Tibial artery (tissue), 4 donors: ENCODE results near the gene MST1.

Experiments used
- DNase-seq, 2 donors: peaks; one replicate each; pipeline ENCODE4 v3.0.0-alpha.2; 2019
- H3K27ac ChIP-seq, 2 donors: fragments of 200-600 bp; sonication (generic) in 1 of 2; 1 replicate in 1 of 2; 2 replicates in 1 of 2; pipeline ENCODE4 v1.5.1; 2018 to 2019; ENCODE audit warnings: mild to moderate bottlenecking in 1 of 2
- H3K27me3 ChIP-seq, 2 donors: fragments of 200-600 bp; sonication (generic) in 1 of 2; one replicate each; pipeline versions ENCODE4 v1.5.1 to v1.6.0; 2016 to 2019
- H3K36me3 ChIP-seq, 3 donors: fragments of 200-600 bp; sonication (generic) in 2 of 3; one replicate each; pipeline ENCODE4 v1.5.1; 2016 to 2019; ENCODE audit warnings: mild to moderate bottlenecking in 2 of 3
- H3K4me1 ChIP-seq, 4 donors: fragments of 200-600 bp; sonication (generic) in 2 of 4; 1 replicate in 3 of 4; 2 replicates in 1 of 4; pipeline ENCODE4 v1.5.1; 2016 to 2019
- H3K4me3 ChIP-seq, 2 donors: fragments of 200-600 bp; sonication (generic) in 1 of 2; 1 replicate in 1 of 2; 2 replicates in 1 of 2; pipeline ENCODE4 v1.5.1; 2018 to 2019; ENCODE audit warnings: mild to moderate bottlenecking in 2 of 2
- H3K9me3 ChIP-seq, 3 donors: fragments of 200-600 bp; sonication (generic) in 1 of 3; one replicate each; pipeline ENCODE4 v1.5.1; 2016 to 2019
- intact Hi-C: fragments of 100-400 bp; cut with DNase I; formaldehyde crosslinking; loops from one replicate; pipeline ENCODE4 v1.15.0; 2023; ENCODE audit warnings: low total_unique reads
- TF ChIP-seq, protein P1 (sequence below), 2 experiments: fragments of 200-600 bp in 1 of 2; fragments of 450-650 bp in 1 of 2; IDR thresholded peaks; one replicate each; pipeline ENCODE4 v1.5.1; 2017 to 2019; ENCODE audit warnings: antibody characterized with exemption in 2 of 2, mild to moderate bottlenecking in 1 of 2, moderate library complexity in 1 of 2

Gene MST1

GRCh38 chr3:49641921-49642707, 47.2 kb downstream of the MST1 start:
- DNase-seq: no peak
- Histone ChIP-seq H3K27ac (no peak overlapping the region), H3K4me3 (no peak overlapping the region), H3K4me1 (peaks cover 0 to 33% (median 6%) of the 10 kb centered on the region in 4 donors), H3K9me3 (no peaks in the 10 kb centered on the region), H3K27me3 (no peaks in the 10 kb centered on the region), H3K36me3 (no peaks in the 10 kb centered on the region)
- TF ChIP-seq, protein P1, sequence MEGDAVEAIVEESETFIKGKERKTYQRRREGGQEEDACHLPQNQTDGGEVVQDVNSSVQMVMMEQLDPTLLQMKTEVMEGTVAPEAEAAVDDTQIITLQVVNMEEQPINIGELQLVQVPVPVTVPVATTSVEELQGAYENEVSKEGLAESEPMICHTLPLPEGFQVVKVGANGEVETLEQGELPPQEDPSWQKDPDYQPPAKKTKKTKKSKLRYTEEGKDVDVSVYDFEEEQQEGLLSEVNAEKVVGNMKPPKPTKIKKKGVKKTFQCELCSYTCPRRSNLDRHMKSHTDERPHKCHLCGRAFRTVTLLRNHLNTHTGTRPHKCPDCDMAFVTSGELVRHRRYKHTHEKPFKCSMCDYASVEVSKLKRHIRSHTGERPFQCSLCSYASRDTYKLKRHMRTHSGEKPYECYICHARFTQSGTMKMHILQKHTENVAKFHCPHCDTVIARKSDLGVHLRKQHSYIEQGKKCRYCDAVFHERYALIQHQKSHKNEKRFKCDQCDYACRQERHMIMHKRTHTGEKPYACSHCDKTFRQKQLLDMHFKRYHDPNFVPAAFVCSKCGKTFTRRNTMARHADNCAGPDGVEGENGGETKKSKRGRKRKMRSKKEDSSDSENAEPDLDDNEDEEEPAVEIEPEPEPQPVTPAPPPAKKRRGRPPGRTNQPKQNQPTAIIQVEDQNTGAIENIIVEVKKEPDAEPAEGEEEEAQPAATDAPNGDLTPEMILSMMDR (IDR thresholded peaks at IDR 0.05): no peak
- intact Hi-C loops: no loop called here

DNA sequence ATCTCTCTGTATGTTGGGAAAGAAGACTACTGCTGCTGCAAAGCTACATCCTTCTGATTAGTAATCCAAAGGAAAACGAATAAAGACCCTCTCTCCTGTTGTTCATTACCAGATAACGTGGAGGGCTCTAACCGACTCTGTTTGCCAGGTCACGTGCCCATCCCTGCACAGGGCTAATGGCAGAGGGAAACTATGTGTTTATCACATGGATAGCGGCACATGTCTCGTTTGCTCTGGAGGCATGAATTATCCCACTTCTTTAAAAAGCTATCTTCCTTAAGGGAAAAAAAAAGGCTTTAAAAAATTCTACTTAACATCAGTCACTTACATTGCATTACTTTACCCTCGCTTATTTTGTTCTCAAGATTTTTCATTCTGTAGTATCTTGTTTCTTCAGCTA, 48.0 kb downstream of the MST1 start:
- intact Hi-C loops: no loop called here
- Histone ChIP-seq H3K27ac (no peak overlapping the region), H3K4me3 (no peak overlapping the region), H3K27me3 (no peaks in the 10 kb centered on the region), H3K4me1 (peaks cover 0 to 33% (median 6%) of the 10 kb centered on the region in 4 donors), H3K36me3 (no peaks in the 10 kb centered on the region), H3K9me3 (no peaks in the 10 kb centered on the region)
- no peak for DNase-seq
- TF ChIP-seq, protein P1 (IDR thresholded peaks at IDR 0.05): no peak

- H3K4me3 ChIP-seq: no peak overlapping the region
- intact Hi-C loops: no loop called here
- H3K4me1 ChIP-seq: peaks cover 0 to 33% (median 6%) of the 10 kb centered on the region in 4 donors
- TF ChIP-seq, protein P1 (IDR thresholded peaks at IDR 0.05): no peak
- DNase-seq: no peak
- H3K36me3 ChIP-seq: no peaks in the 10 kb centered on the region
- H3K9me3 ChIP-seq: no peaks in the 10 kb centered on the region
- H3K27ac ChIP-seq: peak overlapping the region in 1 of 2 donors; percentile 72
- no peaks in the 10 kb centered on the region for H3K27me3 ChIP-seq
Observed at GRCh38 chr3:49639551-49639950, 49.7 kb downstream of the MST1 start.

- peak in 1 of 2 donors; percentile 85 for DNase-seq
- intact Hi-C loops: no loop called here
- TF ChIP-seq, protein P1 (IDR thresholded peaks at IDR 0.05): no peak
Observed at GRCh38 chr3:49638445-49638844, 50.8 kb downstream of the MST1 start.

GRCh38 chr3:49636883-49637609, 52.2 kb downstream of the MST1 start:
- intact Hi-C loops: no loop called here
- no peaks in the 10 kb centered on the region for H3K36me3 ChIP-seq
- no peaks in the 10 kb centered on the region for H3K27me3 ChIP-seq
- no peaks in the 10 kb centered on the region for H3K9me3 ChIP-seq
- H3K4me1 ChIP-seq: peaks cover 0 to 33% (median 6%) of the 10 kb centered on the region in 4 donors
- TF ChIP-seq, protein P1 (IDR thresholded peaks at IDR 0.05): no peak
- H3K4me3 ChIP-seq: no peak overlapping the region
- H3K27ac ChIP-seq: no peak overlapping the region
- no peak for DNase-seq

More at GRCh38 chr3:49638445-49638844, 50.8 kb downstream of the MST1 start:
- Histone ChIP-seq H3K9me3 (no peaks in the 10 kb centered on the region), H3K27ac (peak overlapping the region; percentile 35 to 72), H3K36me3 (no peaks in the 10 kb centered on the region), H3K4me1 (peaks cover 0 to 33% (median 6%) of the 10 kb centered on the region in 4 donors), H3K4me3 (no peak overlapping the region), H3K27me3 (no peaks in the 10 kb centered on the region)
